ENCODE data around the gene CRACR2B. TPM values are rescaled to one million over a fixed set of nuclear protein-coding genes. Genes with fewer than 3 reads are reported as not detected.

CRACR2B gene
- total RNA-seq, 6 experiments from 2014 or later, result 0.63 to 2.2 (median 1.2) TPM

- TF ChIP-seq CTCF (IDR thresholded peaks at IDR 0.05), result no peak
These were observed 49.8 kb downstream of the CRACR2B start for GRCh38 chr11:877565-877964.

DNA sequence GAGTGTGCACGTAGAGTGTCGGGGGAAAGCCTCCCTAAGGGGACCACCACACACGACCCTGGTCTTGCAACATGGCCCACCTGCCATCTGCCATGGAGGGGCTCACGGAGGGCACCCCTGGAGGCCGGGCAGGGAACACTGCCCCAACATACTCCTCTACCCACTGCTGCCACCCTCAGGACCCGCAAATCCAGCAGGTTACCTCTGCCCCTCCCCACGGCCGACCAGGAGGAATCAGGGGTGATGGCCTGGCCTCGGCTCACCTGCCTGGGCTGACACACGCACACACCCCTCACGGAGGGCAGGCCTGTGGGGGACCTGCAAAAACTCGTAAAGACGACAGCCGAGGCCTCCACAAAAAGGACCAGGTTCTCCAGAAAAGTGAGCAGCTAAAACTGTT lies 52.7 kb downstream of the CRACR2B start:
- no peak for DNase-seq
- H3K36me3 Mint-ChIP-seq (ENCODE audit: low read depth), result peaks cover 20% of the 10 kb centered on the region
- H3K27me3 Mint-ChIP-seq (ENCODE audit: insufficient read depth), result no peaks in the 10 kb centered on the region; the same call in 1 of the 2 replicates
- no peak overlapping the region for H3K27ac Mint-ChIP-seq
- no peak overlapping the region for H3K4me3 Mint-ChIP-seq
- no peaks in the 10 kb centered on the region for H3K9me3 Mint-ChIP-seq
- H3K4me1 Mint-ChIP-seq (ENCODE audit: low read depth), result no peaks in the 10 kb centered on the region
- TF ChIP-seq CTCF (IDR thresholded peaks at IDR 0.05), result peak; percentile 31

More at GRCh38 chr11:877565-877964, 49.8 kb downstream of the CRACR2B start:
- Mint-ChIP-seq H3K9me3 (no peaks in the 10 kb centered on the region), H3K4me3 (no peak overlapping the region), H3K4me1 (ENCODE audit: low read depth) (peaks cover under 1% of the 10 kb centered on the region; the same call in 1 of the 2 replicates), H3K36me3 (ENCODE audit: low read depth) (peaks cover 19% of the 10 kb centered on the region), H3K27me3 (ENCODE audit: insufficient read depth) (peaks cover 2% of the 10 kb centered on the region), H3K27ac (no peak overlapping the region)
- no peak for DNase-seq

Other genes with a start within 250 kb of the CRACR2B start
- 1 to 10 TPM; 3.0 to 5.2 (median 4.2) TPM for gene IRF7, start 212.0 kb upstream of the CRACR2B start, total RNA-seq (2021; fragmentation: NEBNext Ultra II Directional; extraction: Animal tissue kit (Norgen Biotek cat#: 25700))
- not detected for gene CDHR5, start 203.0 kb upstream of the CRACR2B start, total RNA-seq (2021; fragmentation: NEBNext Ultra II Directional; extraction: Animal tissue kit (Norgen Biotek cat#: 25700))
- gene SCT, start 200.7 kb upstream of the CRACR2B start, total RNA-seq (2021; fragmentation: NEBNext Ultra II Directional; extraction: Animal tissue kit (Norgen Biotek cat#: 25700)), result not detected
- gene DRD4, start 190.7 kb upstream of the CRACR2B start, total RNA-seq (2021; fragmentation: NEBNext Ultra II Directional; extraction: Animal tissue kit (Norgen Biotek cat#: 25700)), result under 1 TPM; 0.14 to 0.61 (median 0.38) TPM
- gene DEAF1, start 132.7 kb upstream of the CRACR2B start, total RNA-seq (2021; fragmentation: NEBNext Ultra II Directional; extraction: Animal tissue kit (Norgen Biotek cat#: 25700)), result 10 to 100 TPM; 32.2 to 48.1 (median 34.6) TPM
- gene TMEM80, start 132.1 kb upstream of the CRACR2B start, total RNA-seq (2021; fragmentation: NEBNext Ultra II Directional; extraction: Animal tissue kit (Norgen Biotek cat#: 25700)), result 10 to 100 TPM; 16.9 to 24.5 (median 19.3) TPM
- gene EPS8L2, start 121.7 kb upstream of the CRACR2B start, total RNA-seq (2021; fragmentation: NEBNext Ultra II Directional; extraction: Animal tissue kit (Norgen Biotek cat#: 25700)), result 10 to 100 TPM; 55.5 to 70.1 (median 65.1) TPM
- 100 to 1,000 TPM; 230 to 351 (median 300) TPM for gene TALDO1, start 80.5 kb upstream of the CRACR2B start, total RNA-seq (2021; fragmentation: NEBNext Ultra II Directional; extraction: Animal tissue kit (Norgen Biotek cat#: 25700))
- 10 to 100 TPM; 61.0 to 72.7 (median 68.1) TPM for gene GATD1, start 50.4 kb upstream of the CRACR2B start, total RNA-seq (2021; fragmentation: NEBNext Ultra II Directional; extraction: Animal tissue kit (Norgen Biotek cat#: 25700))
- 10 to 100 TPM in 5 of 6 experiments, 1 to 10 TPM in 1; 8.2 to 12.2 (median 11.0) TPM for gene CEND1, start 37.8 kb upstream of the CRACR2B start, total RNA-seq (2021; fragmentation: NEBNext Ultra II Directional; extraction: Animal tissue kit (Norgen Biotek cat#: 25700))
- gene SLC25A22, start 29.6 kb upstream of the CRACR2B start, total RNA-seq (2021; fragmentation: NEBNext Ultra II Directional; extraction: Animal tissue kit (Norgen Biotek cat#: 25700)), result 10 to 100 TPM; 39.7 to 47.3 (median 42.9) TPM
- 10 to 100 TPM; 11.0 to 15.9 (median 13.7) TPM for gene PIDD1, start 22.7 kb upstream of the CRACR2B start, total RNA-seq (2021; fragmentation: NEBNext Ultra II Directional; extraction: Animal tissue kit (Norgen Biotek cat#: 25700))
- gene RPLP2, start 18.0 kb upstream of the CRACR2B start, total RNA-seq (2021; fragmentation: NEBNext Ultra II Directional; extraction: Animal tissue kit (Norgen Biotek cat#: 25700)), result 1,000 to 10,000 TPM; 1,532 to 1,781 (median 1,709) TPM
- 100 to 1,000 TPM; 103 to 148 (median 130) TPM for gene PNPLA2, start 9.0 kb upstream of the CRACR2B start, total RNA-seq (2021; fragmentation: NEBNext Ultra II Directional; extraction: Animal tissue kit (Norgen Biotek cat#: 25700))
- gene CD151, start 5.0 kb downstream of the CRACR2B start, total RNA-seq (2021; fragmentation: NEBNext Ultra II Directional; extraction: Animal tissue kit (Norgen Biotek cat#: 25700)), result 1,000 to 10,000 TPM in 1 of 6 experiments, 100 to 1,000 TPM in 5; 719 to 1,001 (median 755) TPM
- 100 to 1,000 TPM; 439 to 504 (median 478) TPM for gene POLR2L, start 14.6 kb downstream of the CRACR2B start, total RNA-seq (2021; fragmentation: NEBNext Ultra II Directional; extraction: Animal tissue kit (Norgen Biotek cat#: 25700))
- gene TSPAN4, start 14.9 kb downstream of the CRACR2B start, total RNA-seq (2021; fragmentation: NEBNext Ultra II Directional; extraction: Animal tissue kit (Norgen Biotek cat#: 25700)), result 100 to 1,000 TPM; 193 to 267 (median 212) TPM
- 100 to 1,000 TPM; 116 to 145 (median 133) TPM for gene CHID1, start 82.9 kb downstream of the CRACR2B start, total RNA-seq (2021; fragmentation: NEBNext Ultra II Directional; extraction: Animal tissue kit (Norgen Biotek cat#: 25700))
- gene AP2A2, start 98.0 kb downstream of the CRACR2B start, total RNA-seq (2021; fragmentation: NEBNext Ultra II Directional; extraction: Animal tissue kit (Norgen Biotek cat#: 25700)), result 10 to 100 TPM; 65.4 to 73.4 (median 70.9) TPM
- not detected for gene MUC6, start 208.8 kb downstream of the CRACR2B start, total RNA-seq (2021; fragmentation: NEBNext Ultra II Directional; extraction: Animal tissue kit (Norgen Biotek cat#: 25700))
- under 1 TPM in 1 of 6 experiments, not detected in 5; 0.24 TPM for gene MUC2, start 247.0 kb downstream of the CRACR2B start, total RNA-seq (2021; fragmentation: NEBNext Ultra II Directional; extraction: Animal tissue kit (Norgen Biotek cat#: 25700))

Data from HFFc6 (cell line).